Measurements from ENCODE around the gene PTPN1. TPM values are rescaled to one million over a fixed set of nuclear protein-coding genes. Genes with fewer than 3 reads are reported as not detected.
A peak's percentile ranks its signal among the peaks of the same experiment; 100 is the strongest.
"Not testable (repeated sequence)": the region's sequence is repeated elsewhere in the genome, so short reads cannot be mapped to it uniquely, and the experiment has no call there.

PTPN1 gene
- total RNA-seq, 3 donors from 2014 or later = 72.0 to 87.9 (median 72.3) TPM

GRCh38 chr20:50559149-50559548, 49.0 kb downstream of the PTPN1 start:
- Mint-ChIP-seq H3K36me3 (ENCODE audit: insufficient read depth) (peaks cover 40% of the 10 kb centered on the region), H3K27me3 (ENCODE audit: low read depth) (no peaks in the 10 kb centered on the region), H3K4me1 (ENCODE audit: low read depth) (peaks cover 68% of the 10 kb centered on the region), H3K9me3 (no peaks in the 10 kb centered on the region), H3K4me3 (peak overlapping the region; percentile 67)
- DNase-seq (no peak), ATAC-seq (no peak)

- no peak for ATAC-seq
- Mint-ChIP-seq H3K27me3 (ENCODE audit: low read depth) (no peaks in the 10 kb centered on the region), H3K4me3 (peak overlapping the region; percentile 67), H3K4me1 (ENCODE audit: low read depth) (peaks cover 77% of the 10 kb centered on the region), H3K9me3 (no peaks in the 10 kb centered on the region), H3K36me3 (ENCODE audit: insufficient read depth) (peaks cover 46% of the 10 kb centered on the region)
- no peak for DNase-seq
Measured at GRCh38 chr20:50559856-50560638, 49.9 kb downstream of the PTPN1 start.

GRCh38 chr20:50560867-50561266, 50.7 kb downstream of the PTPN1 start:
- Mint-ChIP-seq H3K9me3 (no peaks in the 10 kb centered on the region), H3K36me3 (ENCODE audit: insufficient read depth) (peaks cover 49% of the 10 kb centered on the region), H3K27me3 (ENCODE audit: low read depth) (no peaks in the 10 kb centered on the region), H3K4me3 (peak overlapping the region; percentile 82), H3K4me1 (ENCODE audit: low read depth) (peaks cover 80% of the 10 kb centered on the region)
- ATAC-seq (no peak), DNase-seq (no peak)

GRCh38 chr20:50561379-50562078, 51.3 kb downstream of the PTPN1 start:
- Mint-ChIP-seq H3K36me3 (ENCODE audit: insufficient read depth) (peaks cover 47% of the 10 kb centered on the region), H3K4me3 (peak overlapping the region; percentile 82), H3K27me3 (ENCODE audit: low read depth) (no peaks in the 10 kb centered on the region), H3K9me3 (no peaks in the 10 kb centered on the region), H3K4me1 (ENCODE audit: low read depth) (peaks cover 79% of the 10 kb centered on the region)
- DNase-seq = peak; percentile 62
- ATAC-seq = peak; percentile 91 to 93

- Mint-ChIP-seq H3K9me3 (no peaks in the 10 kb centered on the region), H3K4me1 (ENCODE audit: low read depth) (peaks cover 81% of the 10 kb centered on the region), H3K27me3 (ENCODE audit: low read depth) (no peaks in the 10 kb centered on the region), H3K36me3 (ENCODE audit: insufficient read depth) (peaks cover 50% of the 10 kb centered on the region), H3K4me3 (no peak overlapping the region)
- no peak for ATAC-seq
- no peak for DNase-seq
Measured at GRCh38 chr20:50562262-50562701, 52.1 kb downstream of the PTPN1 start.

GRCh38 chr20:50563133-50563944, 53.2 kb downstream of the PTPN1 start:
- Mint-ChIP-seq H3K4me3 (peak overlapping the region; percentile 29), H3K36me3 (ENCODE audit: insufficient read depth) (peaks cover 53% of the 10 kb centered on the region), H3K27me3 (ENCODE audit: low read depth) (no peaks in the 10 kb centered on the region), H3K9me3 (no peaks in the 10 kb centered on the region), H3K4me1 (ENCODE audit: low read depth) (peaks cover 82% of the 10 kb centered on the region)
- no peak for ATAC-seq
- no peak for DNase-seq

- H3K27me3 Mint-ChIP-seq (ENCODE audit: low read depth) = no peaks in the 10 kb centered on the region
- ATAC-seq (no peak), DNase-seq (no peak)
- H3K4me3 Mint-ChIP-seq = no peak overlapping the region
- H3K4me1 Mint-ChIP-seq (ENCODE audit: low read depth) = peaks cover 87% of the 10 kb centered on the region
- no peaks in the 10 kb centered on the region for H3K9me3 Mint-ChIP-seq
- H3K36me3 Mint-ChIP-seq (ENCODE audit: insufficient read depth) = peaks cover 57% of the 10 kb centered on the region
Measured at GRCh38 chr20:50565383-50565782, 55.2 kb downstream of the PTPN1 start.

GRCh38 chr20:50565871-50566270, 55.7 kb downstream of the PTPN1 start:
- Mint-ChIP-seq H3K4me3 (no peak overlapping the region), H3K9me3 (no peaks in the 10 kb centered on the region), H3K27me3 (ENCODE audit: low read depth) (no peaks in the 10 kb centered on the region), H3K4me1 (ENCODE audit: low read depth) (peaks cover 90% of the 10 kb centered on the region), H3K36me3 (ENCODE audit: insufficient read depth) (peaks cover 56% of the 10 kb centered on the region)
- no peak for ATAC-seq
- DNase-seq = no peak

- no peaks in the 10 kb centered on the region for H3K9me3 Mint-ChIP-seq
- H3K36me3 Mint-ChIP-seq (ENCODE audit: insufficient read depth) = peaks cover 48% of the 10 kb centered on the region
- H3K4me3 Mint-ChIP-seq = no peak overlapping the region
- H3K27me3 Mint-ChIP-seq (ENCODE audit: low read depth) = no peaks in the 10 kb centered on the region
- H3K4me1 Mint-ChIP-seq (ENCODE audit: low read depth) = peaks cover 91% of the 10 kb centered on the region
- DNase-seq (no peak), ATAC-seq (no peak)
Measured at GRCh38 chr20:50567860-50568548, 57.8 kb downstream of the PTPN1 start.

- Mint-ChIP-seq H3K36me3 (ENCODE audit: insufficient read depth) (peaks cover 47% of the 10 kb centered on the region), H3K27me3 (ENCODE audit: low read depth) (no peaks in the 10 kb centered on the region), H3K4me3 (no peak overlapping the region), H3K4me1 (ENCODE audit: low read depth) (peaks cover 91% of the 10 kb centered on the region), H3K9me3 (no peaks in the 10 kb centered on the region)
- DNase-seq (no peak), ATAC-seq (no peak)
Measured at GRCh38 chr20:50568549-50568942, 58.4 kb downstream of the PTPN1 start.

- Mint-ChIP-seq H3K4me1 (ENCODE audit: low read depth) (peaks cover 82% of the 10 kb centered on the region), H3K36me3 (ENCODE audit: insufficient read depth) (peaks cover 48% of the 10 kb centered on the region)
- not testable (repeated sequence) for H3K27me3 Mint-ChIP-seq (ENCODE audit: low read depth); H3K4me3 Mint-ChIP-seq; H3K9me3 Mint-ChIP-seq; ATAC-seq; DNase-seq
Measured at GRCh38 chr20:50569487-50569863, 59.3 kb downstream of the PTPN1 start.

GRCh38 chr20:50569864-50570836, 60.0 kb downstream of the PTPN1 start:
- Mint-ChIP-seq H3K27me3 (ENCODE audit: low read depth) (no peaks in the 10 kb centered on the region), H3K9me3 (no peaks in the 10 kb centered on the region), H3K36me3 (ENCODE audit: insufficient read depth) (peaks cover 48% of the 10 kb centered on the region), H3K4me3 (peak overlapping the region; percentile 21), H3K4me1 (ENCODE audit: low read depth) (peaks cover 76% of the 10 kb centered on the region)
- no peak for DNase-seq
- ATAC-seq = peak; percentile 82 to 86

- no peak for ATAC-seq
- no peak for DNase-seq
- Mint-ChIP-seq H3K9me3 (no peaks in the 10 kb centered on the region), H3K36me3 (ENCODE audit: insufficient read depth) (peaks cover 52% of the 10 kb centered on the region), H3K4me3 (no peak overlapping the region), H3K27me3 (ENCODE audit: low read depth) (no peaks in the 10 kb centered on the region), H3K4me1 (ENCODE audit: low read depth) (peaks cover 70% of the 10 kb centered on the region)
Measured at GRCh38 chr20:50571466-50571865, 61.3 kb downstream of the PTPN1 start.

Data from activated T-cell treated with anti-CD3 and anti-CD28 coated beads, Interleukin-2, amount 50 U/mL, for 4 hours (primary cell).